ENCODE data around the gene UGGT2. TPM values are rescaled to one million over a fixed set of nuclear protein-coding genes. Genes with fewer than 3 reads are reported as not detected.

The UGGT2 gene
- total and polyA plus RNA-seq, 9 of the 15 experiments (the other 6 are each of a cell fraction or from before 2014, with no cell fraction given) = 3.5 to 24.5 (median 18.3) TPM

DNA sequence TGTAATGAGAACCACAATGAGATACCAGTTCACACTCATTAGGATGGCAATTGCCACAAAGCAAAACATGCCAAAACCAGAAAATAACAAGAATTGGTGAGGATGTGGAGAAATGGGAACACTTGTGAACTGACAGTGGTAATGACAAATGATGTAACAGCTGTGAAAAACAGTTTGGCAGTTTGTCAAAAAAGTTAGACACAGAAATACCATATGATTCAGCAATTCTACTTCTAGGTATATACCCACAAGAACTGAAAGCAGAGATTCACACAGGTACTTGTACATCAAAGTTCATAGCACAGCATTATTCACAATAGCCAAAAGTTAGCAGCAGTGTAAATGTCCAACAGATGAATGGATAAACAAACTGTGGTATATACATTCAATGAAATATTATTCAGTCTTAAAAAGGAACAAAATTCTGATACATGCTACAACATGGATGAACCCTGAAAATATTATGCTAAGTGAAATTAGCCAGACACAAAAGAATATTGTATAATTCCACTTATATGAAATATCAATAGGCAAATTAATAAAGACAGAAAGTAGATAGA, 96.5 kb downstream of the UGGT2 start (continued):
- TF ChIP-seq GMEB1 (CRISPR knock-in tag; IDR thresholded peaks at IDR 0.05) (no peak), PATZ1 (CRISPR knock-in tag; IDR thresholded peaks at IDR 0.05; ENCODE audit: borderline replicate concordance) (no peak), NR2C1 (IDR thresholded peaks at IDR 0.05) (no peak), NR2C1 (tag; IDR thresholded peaks at IDR 0.05) (no peak), NFE2 (IDR thresholded peaks at IDR 0.05; ENCODE audit: low read depth) (peak; percentile 78), ERF (CRISPR knock-in tag; IDR thresholded peaks at IDR 0.05) (no peak), SMARCA4 (IDR thresholded peaks at IDR 0.05) (no peak; the same call in 1 of the 2 replicates), ZNF124 (CRISPR knock-in tag; IDR thresholded peaks at IDR 0.05) (no peak), CREB1 (IDR thresholded peaks at IDR 0.05) (no peak), CREB1 (CRISPR knock-in tag; IDR thresholded peaks at IDR 0.05) (no peak), ARID1B (IDR thresholded peaks at IDR 0.05) (0 out of 2 replicates have a peak, but pooled peaks have one; percentile 24), TCF7L2 (IDR thresholded peaks at IDR 0.05; ENCODE audit: low read depth, low read length) (no peak), ZNF785 (CRISPR knock-in tag; IDR thresholded peaks at IDR 0.05) (no peak), VEZF1 (CRISPR knock-in tag; IDR thresholded peaks at IDR 0.05) (no peak), SMAD4 (CRISPR knock-in tag; conservative IDR thresholded peaks at IDR 0.05) (0 out of 2 replicates have a peak, but pooled peaks have one; percentile 36)
